ENCODE data around the gene MAD2L1BP.

The MAD2L1BP gene

GRCh38 chr6:43625393-43625992, 10.1 kb upstream of the MAD2L1BP start:
- ATAC-seq = no peak
- TF ChIP-seq ZFP30 (CRISPR knock-in tag; IDR thresholded peaks at IDR 0.05) (no peak), GLIS3 (CRISPR knock-in tag; IDR thresholded peaks at IDR 0.05) (no peak), ZC3H10 (CRISPR knock-in tag; IDR thresholded peaks at IDR 0.05) (no peak), PATZ1 (CRISPR knock-in tag; IDR thresholded peaks at IDR 0.05; ENCODE audit: borderline replicate concordance) (no peak), OSR1 (CRISPR knock-in tag; IDR thresholded peaks at IDR 0.05) (no peak), ZNF8 (CRISPR knock-in tag; IDR thresholded peaks at IDR 0.05) (no peak), TOX (CRISPR knock-in tag; IDR thresholded peaks at IDR 0.05; ENCODE audit: borderline replicate concordance) (no peak), CSRNP3 (CRISPR knock-in tag; IDR thresholded peaks at IDR 0.05) (no peak), ESRRG (CRISPR knock-in tag; IDR thresholded peaks at IDR 0.05) (no peak), RARB (CRISPR knock-in tag; IDR thresholded peaks at IDR 0.05) (no peak), POU6F1 (CRISPR knock-in tag; IDR thresholded peaks at IDR 0.05; ENCODE audit: borderline replicate concordance, low read depth) (no peak), CREB5 (CRISPR knock-in tag; IDR thresholded peaks at IDR 0.05; ENCODE audit: low read depth) (no peak), TCF4 (CRISPR knock-in tag; IDR thresholded peaks at IDR 0.05; ENCODE audit: borderline replicate concordance) (no peak)

- peak; percentile 9 for ATAC-seq
- TF ChIP-seq ZC3H10 (CRISPR knock-in tag; IDR thresholded peaks at IDR 0.05) = no peak
- TF ChIP-seq POU6F1 (CRISPR knock-in tag; IDR thresholded peaks at IDR 0.05; ENCODE audit: borderline replicate concordance, low read depth) = no peak
- no peak for TF ChIP-seq ZNF70 (CRISPR knock-in tag; IDR thresholded peaks at IDR 0.05)
- no peak for TF ChIP-seq PATZ1 (CRISPR knock-in tag; IDR thresholded peaks at IDR 0.05; ENCODE audit: borderline replicate concordance)
- 0 out of 2 replicates have a peak, but pooled peaks have one; percentile 33 for TF ChIP-seq CREB5 (CRISPR knock-in tag; IDR thresholded peaks at IDR 0.05; ENCODE audit: low read depth)
- TF ChIP-seq ZNF8 (CRISPR knock-in tag; IDR thresholded peaks at IDR 0.05) = no peak
- no peak for TF ChIP-seq CSDC2 (CRISPR knock-in tag; IDR thresholded peaks at IDR 0.05)
- TF ChIP-seq BACH2 (CRISPR knock-in tag; IDR thresholded peaks at IDR 0.05; ENCODE audit: borderline replicate concordance) = no peak
Measured at GRCh38 chr6:43627008-43627825, 8.4 kb upstream of the MAD2L1BP start.

Measured in SK-N-SH treated with all-trans-retinoic acid at 6 μM for 48 hours (cell line).